Amniotic stem cell (primary cell): ENCODE measurements around the gene GFPT2.

ENCODE experiments used
- DNase-seq: peaks from one replicate; lab custom pipeline; 2025; lab: John Stamatoyannopoulos, UW

The GFPT2 gene

GRCh38 chr5:180378438-180379344 lies 25.6 kb upstream of the GFPT2 start:
- no peak for DNase-seq

- DNase-seq = no peak
Observed at GRCh38 chr5:180377556-180378197, 24.5 kb upstream of the GFPT2 start.

- DNase-seq = no peak
Observed at GRCh38 chr5:180376511-180376910, 23.4 kb upstream of the GFPT2 start.

- no peak for DNase-seq
Observed at GRCh38 chr5:180375955-180376354, 22.8 kb upstream of the GFPT2 start.

- DNase-seq = no peak
Observed at GRCh38 chr5:180375291-180375690, 22.2 kb upstream of the GFPT2 start.

GRCh38 chr5:180373870-180374269 lies 20.7 kb upstream of the GFPT2 start:
- no peak for DNase-seq

GRCh38 chr5:180373454-180373853 lies 20.3 kb upstream of the GFPT2 start:
- DNase-seq = no peak

GRCh38 chr5:180371949-180372348 lies 18.8 kb upstream of the GFPT2 start:
- no peak for DNase-seq

- DNase-seq = no peak
Observed at GRCh38 chr5:180370861-180371641, 17.9 kb upstream of the GFPT2 start.

GRCh38 chr5:180367991-180368390 lies 14.9 kb upstream of the GFPT2 start:
- DNase-seq = no peak

- DNase-seq = no peak
Observed at GRCh38 chr5:180367300-180367699, 14.2 kb upstream of the GFPT2 start.

GRCh38 chr5:180366326-180366725 lies 13.2 kb upstream of the GFPT2 start:
- no peak for DNase-seq

GRCh38 chr5:180365829-180366228 lies 12.7 kb upstream of the GFPT2 start:
- DNase-seq = no peak

GRCh38 chr5:180364306-180364856 lies 11.2 kb upstream of the GFPT2 start:
- DNase-seq = no peak

- DNase-seq = no peak
Observed at GRCh38 chr5:180360078-180360957, 7.2 kb upstream of the GFPT2 start.

GRCh38 chr5:180358694-180359093 lies 5.6 kb upstream of the GFPT2 start:
- no peak for DNase-seq

- DNase-seq = no peak
Observed at GRCh38 chr5:180358179-180358578, 5.0 kb upstream of the GFPT2 start.

GRCh38 chr5:180354966-180355365 lies 1.8 kb upstream of the GFPT2 start:
- no peak for DNase-seq

GRCh38 chr5:180353980-180354452 lies 880 bp upstream of the GFPT2 start:
- DNase-seq = no peak

GRCh38 chr5:180352116-180353047 lies 754 bp downstream of the GFPT2 start:
- DNase-seq = no peak
